Right atrium auricular region (tissue), 2 donors: ENCODE measurements around the gene OR52E8. TPM values are rescaled to one million over a fixed set of nuclear protein-coding genes. Genes with fewer than 3 reads are reported as not detected.

Experiments
- DNase-seq: peaks from one replicate; pipeline ENCODE4 v3.0.0-alpha.2; 2019; ENCODE audit warnings: low spot score
- H3K27ac ChIP-seq, 2 donors: fragments of 200-600 bp; sonication (generic); 1 replicate in 1 of 2; 2 replicates in 1 of 2; pipeline ENCODE4 v1.5.1; 2016 to 2019
- H3K27me3 ChIP-seq, 2 donors: fragments of 200-600 bp; sonication (generic); one replicate each; pipeline versions ENCODE4 v1.5.1 to v1.6.0; 2017 to 2019
- H3K36me3 ChIP-seq: fragments of 200-600 bp; sonication (generic); one replicate; pipeline ENCODE4 v1.5.1; 2016
- H3K4me1 ChIP-seq, 2 donors: fragments of 200-600 bp; sonication (generic); one replicate each; pipeline versions ENCODE4 v1.5.1 to v1.6.0; 2017 to 2019
- H3K4me3 ChIP-seq, 2 donors: fragments of 200-600 bp; sonication (generic); 1 replicate in 1 of 2; 2 replicates in 1 of 2; pipeline ENCODE4 v1.5.1; 2017 to 2019; ENCODE audit warnings: mild to moderate bottlenecking in 1 of 2, moderate library complexity in 1 of 2
- H3K9me3 ChIP-seq, 2 donors: fragments of 200-600 bp; sonication (generic); one replicate each; pipeline ENCODE4 v1.5.1; 2019
- total RNA-seq, 2 donors: library from RNA; depleted of rRNA; stranded (reverse); fragments of >200 nt; gene quantifications; one replicate each; pipeline ENCODE4 v1.1.0, GENCODE V29; 2016
- TF ChIP-seq, protein P1 (sequence below), 2 donors: fragments of 200-600 bp; sonication (generic); IDR thresholded peaks; one replicate each; pipeline ENCODE4 v1.5.1; 2019; ENCODE audit warnings: antibody characterized with exemption in 2 of 2

Gene OR52E8
- not detected for total RNA-seq

DNA sequence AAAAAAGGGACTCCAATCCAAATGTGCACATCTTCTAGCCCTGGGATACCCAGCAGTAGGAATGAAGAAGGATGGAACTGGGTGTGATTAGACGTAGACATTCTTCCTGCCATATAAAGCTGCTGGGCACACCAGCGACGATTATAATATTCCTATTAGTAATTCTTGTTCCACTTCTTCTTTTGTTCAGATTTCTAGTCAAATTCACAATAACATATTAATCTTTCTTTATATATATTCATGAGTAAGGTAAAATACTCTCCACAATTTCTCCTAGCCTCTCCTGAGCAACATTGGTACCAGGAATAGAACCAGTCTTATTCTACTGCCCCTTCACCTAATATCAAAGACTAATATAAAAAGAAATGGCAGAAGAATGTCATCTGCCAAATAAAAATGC lies at the start of gene OR52E8:
TSS of gene OR52E8 (minus strand) at position 101 of the 400 bp plus-strand sequence. CDS start at position 101, 0 bp downstream.
- H3K27me3 ChIP-seq = no peaks in the 10 kb centered on the region
- H3K36me3 ChIP-seq = no peaks in the 10 kb centered on the region
- TF ChIP-seq, protein P1, sequence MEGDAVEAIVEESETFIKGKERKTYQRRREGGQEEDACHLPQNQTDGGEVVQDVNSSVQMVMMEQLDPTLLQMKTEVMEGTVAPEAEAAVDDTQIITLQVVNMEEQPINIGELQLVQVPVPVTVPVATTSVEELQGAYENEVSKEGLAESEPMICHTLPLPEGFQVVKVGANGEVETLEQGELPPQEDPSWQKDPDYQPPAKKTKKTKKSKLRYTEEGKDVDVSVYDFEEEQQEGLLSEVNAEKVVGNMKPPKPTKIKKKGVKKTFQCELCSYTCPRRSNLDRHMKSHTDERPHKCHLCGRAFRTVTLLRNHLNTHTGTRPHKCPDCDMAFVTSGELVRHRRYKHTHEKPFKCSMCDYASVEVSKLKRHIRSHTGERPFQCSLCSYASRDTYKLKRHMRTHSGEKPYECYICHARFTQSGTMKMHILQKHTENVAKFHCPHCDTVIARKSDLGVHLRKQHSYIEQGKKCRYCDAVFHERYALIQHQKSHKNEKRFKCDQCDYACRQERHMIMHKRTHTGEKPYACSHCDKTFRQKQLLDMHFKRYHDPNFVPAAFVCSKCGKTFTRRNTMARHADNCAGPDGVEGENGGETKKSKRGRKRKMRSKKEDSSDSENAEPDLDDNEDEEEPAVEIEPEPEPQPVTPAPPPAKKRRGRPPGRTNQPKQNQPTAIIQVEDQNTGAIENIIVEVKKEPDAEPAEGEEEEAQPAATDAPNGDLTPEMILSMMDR (IDR thresholded peaks at IDR 0.05) = no peak
- H3K4me1 ChIP-seq = no peaks in the 10 kb centered on the region
- DNase-seq = no peak
- H3K4me3 ChIP-seq = no peak within 1 kb of the TSS
- H3K9me3 ChIP-seq = no peaks in the 10 kb centered on the region
- no peak within 1 kb of the TSS for H3K27ac ChIP-seq

DNA sequence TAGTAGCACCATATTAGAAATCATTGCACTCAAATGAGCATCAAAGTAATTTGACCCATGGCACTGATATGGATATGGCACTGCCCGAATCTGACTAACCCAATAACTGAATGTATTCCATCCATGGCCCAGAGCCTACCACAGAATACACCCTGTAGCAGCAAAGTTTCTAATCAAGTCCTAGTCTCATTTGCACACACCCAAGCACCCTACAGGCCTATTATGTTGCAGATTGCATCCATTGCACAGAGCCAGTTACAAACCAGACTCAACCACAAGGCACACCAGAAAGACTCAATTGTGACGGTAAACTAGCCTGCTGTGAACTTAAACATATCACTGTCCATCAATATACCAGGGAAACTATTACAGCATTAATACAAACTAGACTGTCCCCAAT lies 42.0 kb upstream of the OR52E8 start:
- H3K4me3 ChIP-seq = no peak overlapping the region

DNA sequence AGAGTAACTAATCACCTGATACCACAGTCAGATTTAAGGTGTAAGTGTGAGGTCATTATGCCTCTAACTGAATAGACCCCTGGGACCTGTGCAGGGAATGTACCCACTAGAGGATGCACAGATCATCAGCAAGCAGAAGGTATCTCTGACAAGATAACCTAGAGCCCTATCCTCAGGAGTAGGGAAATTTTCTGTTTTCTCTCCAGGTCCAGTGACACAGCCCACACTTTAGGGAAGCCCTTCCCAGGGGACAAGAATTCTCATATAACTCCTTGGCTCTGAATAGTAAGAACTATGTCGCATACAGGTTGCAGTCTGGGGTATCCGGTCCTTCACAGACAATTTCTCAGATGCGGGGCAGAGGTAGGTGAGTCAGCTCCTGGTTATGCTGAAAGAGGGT lies 35.4 kb upstream of the OR52E8 start, which contains the start of gene OR52E5:
TSS of gene OR52E5 (plus strand) at position 301 of the 400 bp plus-strand sequence. CDS start 7,569 bp downstream, outside the sequence.
- H3K27ac ChIP-seq = no peak within 1 kb of the TSS
- H3K27me3 ChIP-seq = no peaks in the 10 kb centered on the region
- no peaks in the 10 kb centered on the region for H3K36me3 ChIP-seq
- DNase-seq = no peak
- no peaks in the 10 kb centered on the region for H3K9me3 ChIP-seq
- no peak within 1 kb of the TSS for H3K4me3 ChIP-seq
- TF ChIP-seq, protein P1 (IDR thresholded peaks at IDR 0.05) = no peak
- no peaks in the 10 kb centered on the region for H3K4me1 ChIP-seq

More for the DNA sequence above, 42.0 kb upstream of the OR52E8 start:
- H3K27ac ChIP-seq = no peak overlapping the region
- no peaks in the 10 kb centered on the region for H3K27me3 ChIP-seq
- H3K9me3 ChIP-seq = no peaks in the 10 kb centered on the region
- H3K36me3 ChIP-seq = no peaks in the 10 kb centered on the region
- TF ChIP-seq, protein P1 (IDR thresholded peaks at IDR 0.05) = no peak
- no peaks in the 10 kb centered on the region for H3K4me1 ChIP-seq
- no peak for DNase-seq

DNA sequence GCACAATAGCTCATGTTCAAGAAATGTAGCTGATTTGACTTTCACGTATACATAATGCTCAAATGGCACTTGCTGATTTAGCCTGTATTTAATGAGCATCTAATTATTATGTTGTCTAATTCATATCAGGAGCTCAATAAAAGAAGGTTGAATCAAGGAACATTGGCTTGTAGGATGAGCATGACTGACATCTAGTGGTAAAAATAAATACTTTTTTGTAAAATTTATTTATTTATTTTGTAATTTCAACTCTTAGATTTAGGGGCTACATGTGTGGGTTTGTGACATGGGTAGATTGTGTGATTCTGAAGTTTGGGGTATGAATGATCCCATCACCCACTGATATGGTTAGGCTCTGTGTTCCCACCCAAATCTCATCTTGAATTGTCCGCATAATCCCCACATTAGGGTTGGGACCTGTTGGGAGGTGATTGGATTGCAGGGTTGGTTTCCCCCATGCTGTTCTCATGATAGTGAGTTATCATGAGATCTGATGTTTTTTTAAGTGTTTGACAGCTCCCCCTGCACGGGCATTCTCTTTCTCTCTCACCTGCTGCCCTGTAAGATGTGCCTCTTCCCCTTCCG lies 33.8 kb upstream of the OR52E8 start:
- TF ChIP-seq, protein P1 (IDR thresholded peaks at IDR 0.05) = peak in 1 of 2 donors; percentile 65
- no peak for DNase-seq
- no peaks in the 10 kb centered on the region for H3K4me1 ChIP-seq
- no peak overlapping the region for H3K27ac ChIP-seq
- H3K36me3 ChIP-seq = no peaks in the 10 kb centered on the region
- no peak overlapping the region for H3K4me3 ChIP-seq
- H3K9me3 ChIP-seq = no peaks in the 10 kb centered on the region
- H3K27me3 ChIP-seq = no peaks in the 10 kb centered on the region

DNA sequence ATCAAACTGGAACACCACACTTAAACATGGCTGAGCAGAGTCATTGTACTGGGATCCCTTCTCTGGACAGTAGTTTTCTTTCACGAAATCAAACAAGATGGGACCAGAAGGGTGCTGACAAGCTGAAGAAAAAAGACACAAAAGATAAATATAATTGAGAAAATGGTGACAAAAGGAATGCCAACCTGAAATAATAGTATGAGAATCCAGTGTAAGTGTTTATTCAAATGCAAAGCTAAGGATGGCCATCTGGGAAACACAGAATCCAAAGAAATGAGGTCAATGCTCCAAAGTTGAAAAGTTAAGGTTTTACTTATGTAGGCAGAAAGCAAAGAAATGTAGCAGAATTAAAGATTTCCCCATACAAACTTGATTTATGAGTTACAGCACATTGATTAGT lies 30.2 kb upstream of the OR52E8 start:
- Histone ChIP-seq H3K27ac (no peak overlapping the region), H3K4me1 (no peaks in the 10 kb centered on the region), H3K4me3 (no peak overlapping the region), H3K9me3 (no peaks in the 10 kb centered on the region), H3K27me3 (no peaks in the 10 kb centered on the region), H3K36me3 (no peaks in the 10 kb centered on the region)
- DNase-seq = no peak
- TF ChIP-seq, protein P1 (IDR thresholded peaks at IDR 0.05) = no peak

DNA sequence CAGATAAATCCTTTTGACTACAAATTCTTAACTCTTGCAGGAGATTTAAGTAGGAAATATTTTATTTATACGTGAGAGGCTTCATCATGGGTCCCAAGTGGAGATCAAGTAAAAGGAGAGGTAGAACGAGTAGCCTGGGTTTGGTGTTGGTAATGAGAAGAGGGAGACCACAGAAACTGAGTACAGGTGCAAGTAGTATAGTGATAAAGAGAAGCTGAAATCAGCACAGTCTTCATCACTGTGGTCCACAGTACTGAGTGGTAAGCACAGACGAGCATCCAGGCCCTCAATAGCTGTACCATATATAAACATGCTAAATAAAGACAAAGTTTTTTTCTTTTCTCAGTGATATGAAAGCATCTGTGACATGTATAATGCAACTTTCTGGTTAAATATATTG lies 29.7 kb upstream of the OR52E8 start:
- H3K36me3 ChIP-seq = no peaks in the 10 kb centered on the region
- no peaks in the 10 kb centered on the region for H3K4me1 ChIP-seq
- DNase-seq = no peak
- H3K27ac ChIP-seq = no peak overlapping the region
- H3K4me3 ChIP-seq = no peak overlapping the region
- TF ChIP-seq, protein P1 (IDR thresholded peaks at IDR 0.05) = no peak
- H3K9me3 ChIP-seq = no peaks in the 10 kb centered on the region
- H3K27me3 ChIP-seq = no peaks in the 10 kb centered on the region
